NK-92 (cell line): ENCODE results near the gene SCAMP3.
A peak's percentile ranks its signal among the peaks of the same experiment; 100 is the strongest.
"Not testable (repeated sequence)": the region's sequence is repeated elsewhere in the genome, so short reads cannot be mapped to it uniquely, and the experiment has no call there.

Source experiments
- DNase-seq: peaks from one replicate; lab custom pipeline; 2025; ENCODE audit not compliant: unreplicated experiment; lab: John Stamatoyannopoulos, UW

Gene SCAMP3

GRCh38 chr1:155232001-155232978, 29.9 kb downstream of the SCAMP3 start:
- DNase-seq: not testable (repeated sequence)

GRCh38 chr1:155231302-155231701, 30.9 kb downstream of the SCAMP3 start:
- not testable (repeated sequence) for DNase-seq

DNA sequence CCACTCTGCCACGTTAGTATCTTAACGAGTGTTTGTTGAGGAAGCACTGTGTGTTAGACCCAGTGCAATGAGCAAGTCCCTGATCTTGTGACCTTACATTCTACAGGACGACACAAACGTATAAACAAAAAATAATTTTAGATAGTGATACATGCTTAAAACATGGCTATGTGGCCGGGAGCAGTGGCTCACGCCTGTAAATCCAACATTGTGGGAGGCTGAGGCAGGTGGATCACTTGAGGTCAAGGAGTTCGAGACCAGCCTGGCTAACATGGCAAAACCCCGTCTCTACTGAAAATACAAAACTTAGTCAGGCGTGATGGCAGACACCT, 34.1 kb downstream of the SCAMP3 start:
- DNase-seq: no peak

DNA sequence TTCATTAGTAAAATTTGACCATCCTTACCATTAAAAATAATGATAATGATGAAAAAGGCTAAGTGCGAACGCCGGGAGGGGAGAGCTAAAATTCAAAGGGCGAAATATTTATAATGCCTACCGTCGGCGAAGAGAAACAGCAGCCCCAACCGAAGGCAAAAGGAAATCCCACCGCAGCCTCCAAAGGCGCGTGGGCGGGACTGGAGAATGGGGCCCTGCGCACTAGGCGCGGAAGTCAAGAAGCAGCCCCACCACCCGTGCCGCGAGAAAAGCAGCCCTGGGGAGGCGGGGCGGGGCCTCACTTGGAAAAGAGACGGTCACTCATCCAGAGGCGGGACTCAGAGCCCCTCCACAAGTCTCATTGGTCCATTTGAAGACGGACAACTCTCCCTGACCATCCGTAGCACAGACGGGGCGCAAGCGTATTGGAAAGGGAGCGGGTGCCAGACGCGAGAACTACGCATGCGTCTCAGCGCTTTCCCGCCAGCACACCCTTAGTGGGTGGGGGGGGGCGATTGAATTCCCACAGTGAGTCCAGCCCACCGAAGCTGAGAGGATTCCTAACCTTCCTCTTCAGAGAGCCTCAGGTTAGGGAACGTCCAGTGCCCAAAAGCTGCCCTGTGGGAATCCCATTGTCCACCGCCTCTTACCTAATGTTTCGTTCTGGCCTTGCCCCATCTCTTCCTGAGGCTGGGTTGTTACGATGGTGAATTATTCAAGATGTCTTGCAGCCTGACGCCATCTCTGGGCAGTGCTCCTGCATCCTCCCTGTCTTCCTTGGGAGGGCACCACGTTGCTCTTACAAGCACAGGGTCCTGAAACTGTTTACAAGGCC, 34.7 kb downstream of the SCAMP3 start:
- DNase-seq: peak; percentile 89

- DNase-seq: no peak
Measured at GRCh38 chr1:155226910-155227260, 35.3 kb downstream of the SCAMP3 start.

DNA sequence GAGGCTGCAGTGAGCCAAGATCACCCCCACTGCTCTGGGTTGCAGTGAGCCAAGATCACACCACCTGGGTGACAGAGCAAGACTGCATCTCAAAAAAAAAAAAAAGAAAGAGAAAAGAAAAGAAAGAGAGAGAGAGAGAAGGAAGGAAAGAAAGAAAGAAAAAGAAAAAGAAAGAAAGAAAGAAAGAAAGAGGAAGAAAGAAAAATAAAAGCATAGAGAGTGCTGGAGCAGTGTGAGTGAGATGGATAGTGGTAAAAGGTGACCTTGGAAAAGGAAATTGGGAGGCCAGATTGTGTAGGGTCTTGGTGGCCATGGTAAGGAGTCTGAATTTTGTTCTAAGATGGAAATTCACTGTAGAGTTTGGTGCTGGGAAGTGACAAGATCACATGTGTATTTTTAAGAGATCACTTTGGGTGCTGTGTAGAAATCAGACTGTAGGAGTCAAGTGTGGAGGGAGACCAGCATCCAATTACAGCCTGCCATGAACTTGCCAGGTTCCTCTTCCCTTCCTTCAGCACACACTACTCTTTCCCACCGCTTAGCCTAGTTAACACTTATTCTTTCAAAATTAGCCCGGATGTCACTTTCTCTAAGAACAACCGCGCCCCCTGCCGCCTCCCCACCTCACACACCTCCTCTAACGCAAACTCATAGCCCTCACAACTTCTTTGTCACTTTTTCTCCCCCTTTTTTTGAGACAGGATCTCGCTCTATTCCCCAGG, 35.8 kb downstream of the SCAMP3 start:
- peak; percentile 4 for DNase-seq

DNA sequence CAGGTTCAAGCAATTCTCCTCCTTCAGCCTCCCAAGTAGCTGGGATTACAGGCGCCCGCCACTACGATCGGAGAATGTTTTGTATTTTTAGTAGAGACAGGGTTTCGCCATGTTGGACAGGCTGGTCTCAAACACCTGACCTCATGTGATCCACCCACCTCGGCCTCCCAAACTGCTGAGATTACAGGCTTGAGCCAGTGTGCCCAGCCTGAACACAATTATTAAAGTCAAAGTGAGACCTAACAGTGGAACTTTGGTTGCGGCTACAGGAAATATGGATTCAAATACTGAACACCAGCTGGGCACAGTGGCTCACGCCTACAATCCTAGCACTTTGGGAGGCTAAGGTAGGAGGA, 36.8 kb downstream of the SCAMP3 start:
- not testable (repeated sequence) for DNase-seq

DNA sequence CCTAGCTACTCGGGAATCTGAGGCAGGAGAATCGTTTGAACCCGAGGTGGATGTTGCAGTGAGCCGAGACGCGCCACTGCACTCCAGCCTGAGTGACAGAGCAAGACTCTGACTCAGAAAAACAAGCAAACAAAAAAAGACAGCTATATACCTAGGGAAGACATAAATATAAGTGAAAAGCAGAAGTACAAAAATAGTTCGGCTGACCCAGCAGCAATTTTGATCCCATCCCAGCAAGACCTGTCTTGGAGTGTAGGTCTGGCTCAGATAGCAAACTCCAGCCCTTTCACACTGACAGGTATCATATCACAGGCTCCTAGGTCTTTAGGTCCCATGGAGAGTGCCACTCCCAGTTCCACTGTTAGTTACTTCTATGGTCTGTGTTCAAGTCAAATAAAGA, 39.1 kb downstream of the SCAMP3 start:
- DNase-seq: no peak

GRCh38 chr1:155220211-155220965, 41.8 kb downstream of the SCAMP3 start:
- DNase-seq: not testable (repeated sequence)

GRCh38 chr1:155219592-155220031, 42.5 kb downstream of the SCAMP3 start:
- DNase-seq: no peak

GRCh38 chr1:155218854-155219591, 43.1 kb downstream of the SCAMP3 start:
- no peak for DNase-seq

DNA sequence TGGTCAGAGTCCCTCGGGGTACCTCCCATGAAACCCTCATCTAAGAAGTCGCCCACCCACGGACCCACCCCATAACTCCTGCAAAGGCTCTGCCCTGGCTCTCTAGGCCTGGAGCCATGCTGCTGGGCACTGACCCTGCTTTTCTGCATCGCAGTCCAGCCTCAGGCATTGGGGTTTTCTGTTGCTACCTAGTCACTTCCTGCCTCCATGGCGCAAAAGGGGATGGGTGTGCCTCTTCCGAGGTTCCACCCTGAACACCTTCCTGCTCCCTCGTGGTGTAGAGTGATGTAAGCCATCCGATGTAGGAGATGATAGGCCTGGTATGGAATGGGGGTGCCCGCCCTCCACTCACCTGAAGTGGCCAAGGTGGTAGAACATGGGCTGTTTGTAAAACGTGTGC, 47.5 kb downstream of the SCAMP3 start:
- not testable (repeated sequence) for DNase-seq

GRCh38 chr1:155212051-155212440, 50.1 kb downstream of the SCAMP3 start:
- not testable (repeated sequence) for DNase-seq

DNA sequence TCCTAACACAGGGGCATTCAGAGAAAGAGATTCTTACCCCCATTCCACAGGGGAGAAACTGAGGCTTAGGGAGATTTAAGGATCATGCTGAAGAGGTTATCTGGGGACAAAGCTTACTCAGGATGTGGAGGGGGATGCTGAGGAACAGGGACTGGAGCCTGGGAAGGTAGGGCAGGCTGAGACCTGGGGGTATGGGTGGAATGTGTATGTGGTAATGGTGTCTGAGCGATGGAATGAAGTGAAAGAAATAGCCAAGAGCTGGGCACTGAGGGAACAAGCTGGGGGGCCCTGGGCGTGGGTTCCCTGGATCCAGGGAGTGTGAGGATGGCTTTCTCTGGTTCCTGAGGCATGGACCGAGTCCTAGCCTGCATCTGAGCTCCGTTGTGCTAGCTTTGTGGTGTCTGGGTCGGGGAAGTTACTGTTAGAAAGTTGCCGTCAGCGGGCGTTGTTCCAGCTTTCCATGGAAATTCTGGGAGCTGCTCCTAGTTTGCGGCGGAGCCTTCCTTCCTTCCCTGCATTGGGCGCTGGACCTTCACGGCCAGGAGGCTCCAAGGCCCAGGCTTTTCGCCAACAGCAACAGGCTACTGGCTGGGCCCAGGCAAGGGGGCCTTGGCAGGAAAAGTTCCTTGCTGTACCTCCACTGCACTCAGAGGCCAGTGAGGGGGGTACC, 50.6 kb downstream of the SCAMP3 start:
- DNase-seq: not testable (repeated sequence)

DNA sequence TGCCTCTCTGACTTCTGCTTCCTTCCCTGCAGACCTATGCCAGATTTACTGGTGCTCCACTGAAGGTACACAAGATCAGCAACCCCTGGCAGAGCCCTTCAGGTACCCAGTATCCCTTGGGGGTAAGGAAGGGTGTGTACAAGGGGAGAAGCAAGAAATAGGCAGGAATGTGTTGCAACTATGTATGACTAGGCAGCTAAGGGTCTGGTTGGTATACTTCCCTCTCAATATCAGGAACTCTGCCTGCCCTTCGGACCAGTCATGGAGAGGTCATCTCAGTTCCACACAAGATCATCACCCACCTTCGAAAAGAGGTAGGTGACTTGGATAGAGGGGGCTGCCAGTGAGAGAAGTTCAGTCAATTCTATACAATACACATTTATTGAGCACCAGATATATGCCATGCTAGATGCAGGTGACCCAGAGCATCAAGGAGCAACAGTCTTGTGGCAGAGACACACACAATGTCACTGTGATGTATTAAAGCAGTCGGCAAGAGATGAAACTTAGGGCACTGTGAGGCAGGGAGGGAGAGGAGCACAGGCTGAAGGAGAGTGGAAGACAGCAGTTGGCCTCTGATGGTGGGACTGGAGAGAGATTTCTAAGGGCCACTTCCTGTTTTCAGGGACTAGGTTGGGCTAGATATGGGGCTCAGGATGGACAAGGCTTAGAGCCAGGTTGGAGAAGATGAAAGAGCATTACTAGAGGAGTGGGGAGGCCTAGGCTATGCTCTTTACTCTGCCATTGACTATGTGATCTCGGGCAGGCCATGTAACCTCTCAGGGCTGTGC, 51.7 kb downstream of the SCAMP3 start:
- no peak for DNase-seq

GRCh38 chr1:155209312-155209721, 52.8 kb downstream of the SCAMP3 start:
- no peak for DNase-seq

DNA sequence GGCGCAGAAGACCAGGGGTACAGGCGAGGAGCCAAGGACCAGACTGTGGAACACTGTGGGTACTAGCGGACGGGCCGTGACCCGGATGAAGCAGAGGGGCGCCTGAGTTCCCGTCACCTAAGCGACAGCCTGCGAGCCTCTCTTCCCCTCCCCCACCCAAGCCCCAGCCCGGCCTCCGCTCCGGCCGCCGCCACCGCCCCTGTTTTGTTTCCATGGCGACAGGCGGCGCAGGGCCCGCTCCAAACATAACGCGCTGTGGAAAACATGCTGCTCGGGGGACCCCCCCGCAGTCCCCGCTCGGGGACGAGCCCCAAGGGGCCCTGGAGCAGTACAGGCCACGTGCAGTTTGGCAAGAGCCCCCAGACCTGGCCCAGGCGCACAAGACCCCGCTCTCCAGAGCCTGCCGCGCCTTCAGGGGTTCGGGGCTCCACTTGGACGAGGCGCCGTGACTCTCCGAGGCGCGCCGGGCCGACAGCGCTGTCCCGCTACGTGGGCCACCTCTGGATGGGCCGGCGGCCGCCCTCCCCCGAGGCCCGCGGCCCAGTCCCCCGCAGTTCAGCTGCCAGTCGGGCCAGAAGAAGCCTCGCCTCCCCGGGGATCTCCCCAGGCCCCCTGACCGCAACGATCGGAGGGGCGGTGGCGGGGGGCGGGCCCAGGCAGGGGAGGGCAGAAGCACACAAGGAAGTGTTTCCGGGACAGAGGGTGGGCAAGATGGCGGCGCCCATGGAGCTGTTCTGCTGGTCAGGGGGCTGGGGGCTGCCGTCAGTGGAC, 53.4 kb downstream of the SCAMP3 start, which contains the start of gene MTX1:
Gene MTX1 (plus strand): TSS at position 155 of the 771 bp plus-strand sequence. CDS start 110 bp downstream, at position 265.
- DNase-seq: peak; percentile 53
